B cell (primary cell): ENCODE measurements around the gene KLHL35.

Experiments
- CTCF ChIP-seq: fragments of 200-600 bp; IDR thresholded peaks from one replicate; pipeline ENCODE4 v1.8.0; 2022; ENCODE audit warnings: antibody characterized with exemption, mild to moderate bottlenecking
- EZH2 ChIP-seq: IDR thresholded peaks from 2 replicates; pipeline ENCODE4 v1.6.1; 2012; ENCODE audit warnings: borderline replicate concordance, low read depth, mild to moderate bottlenecking, moderate library complexity, low read length; ENCODE audit not compliant: insufficient read depth, poor library complexity, severe bottlenecking

GRCh38 chr11:75436806-75437205, 3.8 kb upstream of the KLHL35 start:
- TF ChIP-seq EZH2 (no peak), CTCF (no peak)
